GM12874 (cell line): ENCODE results near the gene NCOA5.

Experiments used
- TF ChIP-seq, protein P1 (sequence below): IDR thresholded peaks from 2 replicates; pipeline ENCODE4 v1.5.1; 2011; ENCODE audit warnings: low read depth, mild to moderate bottlenecking, control low read depth, low read length, moderate library complexity; ENCODE audit not compliant: insufficient read depth

Gene NCOA5

GRCh38 chr20:46093531-46093930, 3.8 kb upstream of the NCOA5 start:
- TF ChIP-seq, protein P1, sequence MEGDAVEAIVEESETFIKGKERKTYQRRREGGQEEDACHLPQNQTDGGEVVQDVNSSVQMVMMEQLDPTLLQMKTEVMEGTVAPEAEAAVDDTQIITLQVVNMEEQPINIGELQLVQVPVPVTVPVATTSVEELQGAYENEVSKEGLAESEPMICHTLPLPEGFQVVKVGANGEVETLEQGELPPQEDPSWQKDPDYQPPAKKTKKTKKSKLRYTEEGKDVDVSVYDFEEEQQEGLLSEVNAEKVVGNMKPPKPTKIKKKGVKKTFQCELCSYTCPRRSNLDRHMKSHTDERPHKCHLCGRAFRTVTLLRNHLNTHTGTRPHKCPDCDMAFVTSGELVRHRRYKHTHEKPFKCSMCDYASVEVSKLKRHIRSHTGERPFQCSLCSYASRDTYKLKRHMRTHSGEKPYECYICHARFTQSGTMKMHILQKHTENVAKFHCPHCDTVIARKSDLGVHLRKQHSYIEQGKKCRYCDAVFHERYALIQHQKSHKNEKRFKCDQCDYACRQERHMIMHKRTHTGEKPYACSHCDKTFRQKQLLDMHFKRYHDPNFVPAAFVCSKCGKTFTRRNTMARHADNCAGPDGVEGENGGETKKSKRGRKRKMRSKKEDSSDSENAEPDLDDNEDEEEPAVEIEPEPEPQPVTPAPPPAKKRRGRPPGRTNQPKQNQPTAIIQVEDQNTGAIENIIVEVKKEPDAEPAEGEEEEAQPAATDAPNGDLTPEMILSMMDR: no peak

DNA sequence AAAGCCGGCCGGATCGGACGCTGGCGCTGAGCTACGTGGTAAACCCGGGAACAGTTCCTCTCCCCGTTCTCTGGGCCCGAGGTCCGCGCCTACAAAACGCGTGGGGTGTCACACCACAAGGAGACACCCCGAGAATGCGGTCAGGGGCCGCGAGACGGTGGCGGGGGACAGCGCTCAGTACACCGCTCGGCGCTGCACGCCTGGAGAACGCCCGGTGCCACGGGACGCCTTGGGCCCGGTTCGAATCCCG, 670 bp downstream of the NCOA5 start:
- TF ChIP-seq, protein P1: peak; percentile 1; the same call in 1 of the 2 replicates

GRCh38 chr20:46088409-46089166, 1.2 kb downstream of the NCOA5 start:
- TF ChIP-seq, protein P1: no peak

DNA sequence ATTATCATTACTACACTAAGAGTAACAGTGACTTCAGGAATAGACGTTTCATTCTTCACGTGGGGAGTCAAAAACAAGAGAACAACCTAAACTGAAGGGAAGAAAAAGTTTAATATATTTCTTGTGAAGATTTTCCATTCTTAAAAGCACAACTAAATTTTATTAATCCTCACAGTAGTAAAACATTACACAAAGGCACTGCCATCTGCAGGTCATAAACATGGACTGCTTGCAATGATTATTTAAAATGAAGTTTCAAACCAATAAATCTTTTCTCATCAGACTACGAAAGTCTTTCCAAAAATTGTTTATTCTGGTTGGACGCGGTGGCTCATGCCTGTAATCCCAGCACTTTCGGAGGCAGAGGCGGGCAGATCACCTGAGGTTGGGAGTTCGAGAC, 2.6 kb downstream of the NCOA5 start:
- TF ChIP-seq, protein P1: no peak; the same call in 1 of the 2 replicates

DNA sequence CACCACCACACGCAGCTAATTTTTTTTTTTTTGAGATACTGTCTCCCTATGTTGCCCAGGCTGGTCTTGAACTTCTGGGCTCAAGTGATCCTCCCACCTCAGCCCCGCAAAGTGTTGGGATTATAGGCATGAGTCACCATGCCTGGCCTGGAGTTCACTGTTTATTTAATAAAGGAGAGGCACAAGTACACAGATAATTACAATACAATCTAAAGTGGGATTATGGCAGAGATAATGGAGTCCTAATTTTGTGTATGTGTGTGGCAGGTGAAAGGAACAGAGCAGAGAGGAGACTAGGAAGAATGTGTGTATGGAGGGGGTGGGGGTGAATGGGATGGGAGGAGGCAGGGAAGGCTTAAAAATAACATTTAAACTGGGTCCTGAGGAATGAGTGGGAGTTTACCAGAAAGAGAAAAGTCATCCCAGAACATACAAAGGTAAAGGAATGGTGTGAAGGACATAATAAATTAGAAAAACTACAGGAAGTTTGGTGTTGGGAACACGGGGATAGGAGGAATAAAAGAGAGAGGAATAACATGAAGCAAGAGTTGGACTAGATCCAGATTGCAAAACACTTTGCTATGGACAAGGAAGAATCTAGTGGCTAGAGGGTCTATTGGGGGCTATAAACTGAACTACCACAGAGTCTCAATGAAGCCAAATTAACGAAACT, 4.4 kb downstream of the NCOA5 start:
- TF ChIP-seq, protein P1: no peak

DNA sequence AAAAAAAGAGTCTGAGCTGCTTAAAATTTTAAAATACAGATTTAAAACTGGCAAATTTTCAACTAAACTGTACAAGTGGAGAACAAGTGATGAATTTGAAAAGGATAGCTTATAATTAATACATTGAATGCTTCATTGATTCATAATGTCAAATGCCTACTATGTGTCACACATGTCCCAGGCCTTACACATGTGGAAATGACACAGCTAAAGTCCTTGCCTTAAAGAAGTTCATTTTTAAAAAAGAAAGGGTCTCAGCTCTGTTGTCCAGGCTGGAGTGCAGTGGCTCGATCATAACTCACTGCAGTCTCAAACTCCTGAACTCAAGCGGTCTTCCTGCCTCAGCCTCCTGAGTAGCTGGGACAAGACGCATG, 5.0 kb downstream of the NCOA5 start:
- TF ChIP-seq, protein P1: no peak

DNA sequence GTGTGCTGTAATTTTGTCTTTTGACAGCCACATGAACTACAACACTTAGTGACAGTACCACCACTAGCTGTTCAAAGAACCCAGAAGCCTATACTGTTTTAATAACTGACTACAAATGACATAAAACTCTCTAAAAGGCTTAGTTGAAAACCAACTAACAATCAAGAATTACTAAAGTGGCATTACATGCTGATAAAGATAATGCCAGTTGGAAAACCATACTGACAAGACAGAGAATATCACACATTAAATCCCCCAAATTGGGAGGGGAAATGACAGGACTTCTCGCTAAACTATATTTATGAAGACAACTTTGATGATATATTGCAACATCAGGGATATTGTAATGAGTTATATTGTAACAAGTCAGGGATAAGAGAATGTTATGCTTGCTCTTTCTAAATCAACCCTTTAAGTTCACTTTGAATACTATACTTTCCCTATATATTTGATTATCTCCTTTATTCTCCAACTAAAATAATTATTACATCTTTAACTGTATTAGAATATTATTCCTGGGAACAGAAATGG, 6.2 kb downstream of the NCOA5 start:
- TF ChIP-seq, protein P1: no peak
